Psoas muscle (tissue), 8 donors: Measurements from ENCODE around the gene KCNA5. TPM values are rescaled to one million over a fixed set of nuclear protein-coding genes. Genes with fewer than 3 reads are reported as not detected.
A peak's percentile ranks its signal among the peaks of the same experiment; 100 is the strongest.

Experiments
- ATAC-seq, 4 donors: fragments of 200-7000 bp; cut with Tn5 transposase; one replicate each; pipeline ENCODE4 v1.9.1; 2020; ENCODE audit warnings: moderate library complexity in 3 of 4, mild to moderate bottlenecking in 2 of 4
- DNase-seq, 2 donors: peaks; one replicate each; pipeline ENCODE4 v3.0.0-alpha.2; 2020
- H3K27ac ChIP-seq: fragments of 200-600 bp; one replicate; pipeline ENCODE4 v1.8.0; 2022
- H3K27me3 ChIP-seq, 3 donors: fragments of 200-600 bp in 1 of 3; one replicate each; pipeline versions ENCODE4 v1.6.1 to v1.8.0; 2013 to 2022; ENCODE audit warnings: low read length in 2 of 3, mild to moderate bottlenecking in 2 of 3, moderate library complexity in 1 of 3; ENCODE audit not compliant: insufficient read depth in 3 of 3
- H3K36me3 ChIP-seq, 2 donors: fragments of 200-600 bp in 1 of 2; one replicate each; pipeline versions ENCODE4 v1.6.1 to v1.8.0; 2013 to 2022; ENCODE audit warnings: low read depth in 1 of 2, mild to moderate bottlenecking in 1 of 2, moderate library complexity in 1 of 2; ENCODE audit not compliant: insufficient read depth in 1 of 2
- H3K4me1 ChIP-seq: fragments of 200-600 bp; one replicate; pipeline ENCODE4 v1.8.0; 2022
- H3K4me3 ChIP-seq: fragments of 200-600 bp; one replicate; pipeline ENCODE4 v1.8.0; 2022; ENCODE audit warnings: mild to moderate bottlenecking
- H3K9me3 ChIP-seq: fragments of 200-600 bp; one replicate; pipeline ENCODE4 v1.8.0; 2022
- WGBS, 3 donors: extraction: QIAGEN DNeasy Blood & Tissue Kit; methylation state at CpG; one replicate each; pipeline versions ENCODE4 v1.1.6 to v1.1.7; 2013; 5-methylcytosine and 5-hydroxymethylcytosine counted together
- intact Hi-C, 2 donors: fragments of 100-400 bp; cut with DNase I; formaldehyde crosslinking; loops; one replicate each; pipeline versions ENCODE4 v1.11.0 to v1.14.2; 2022
- polyA plus RNA-seq, 3 donors: library from polyadenylated mRNA; stranded (reverse); fragments of 200-250 nt; gene quantifications; one replicate each; pipeline ENCODE4 v1.2.3, GENCODE V29; 2013
- total RNA-seq, 4 donors: library from RNA; stranded (reverse); fragmentation: NEBNext Ultra II Directional in 2 of 4; extraction: Animal tissue kit (Norgen Biotek cat#: 25700) in 2 of 4; gene quantifications; one replicate each; pipeline versions ENCODE4 v1.2.1 to v1.2.4, GENCODE V29; 2021 to 2023
- TF ChIP-seq, protein P1 (sequence below): fragments of 200-600 bp; IDR thresholded peaks from one replicate; pipeline ENCODE4 v1.8.0; 2022; ENCODE audit warnings: antibody characterized with exemption
- donor health status: healthy with polysubstance abuse.
- donor health status: DM: no; HTN: no; CAD: no; lungs with moderate emphysema.
- donor health status: Bipolar disorder and iron deficiency.
- donor health status: healthy.
- donor health status: DM: yes; HTN: yes; CAD: no.
- donor health status: DM: no; HTN: no; CAD: no.
- donor health status: DM: no; HTN: no; CAD: no.
- donor health status: DM: yes; HTN: yes; CAD: no.

KCNA5 gene
- total and polyA plus RNA-seq, 7 donors = 0.64 to 2.0 (median 1.1) TPM

DNA sequence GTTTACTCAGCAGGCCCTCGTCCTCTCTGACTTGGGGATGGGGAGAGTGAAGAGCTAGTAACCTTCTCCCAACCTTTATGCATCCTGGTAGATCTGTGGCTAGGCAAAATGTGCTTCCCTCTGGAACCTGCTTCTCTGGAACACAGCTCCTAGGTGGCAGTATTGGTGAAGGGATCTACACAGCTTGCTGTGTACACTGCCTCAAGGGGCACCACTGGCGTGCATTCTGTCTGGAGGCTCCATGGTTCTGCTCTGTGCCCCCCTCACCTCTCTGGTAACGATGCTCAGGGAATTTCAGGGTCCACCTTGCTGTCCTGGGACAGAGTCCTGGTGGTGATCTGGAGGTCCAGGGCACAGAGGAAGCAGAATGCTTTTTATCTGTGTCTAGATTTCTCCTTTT is 43.5 kb upstream of the KCNA5 start:
- 80 to 88% (median 86%) methylated on average over 3 of the region's 3 CpGs for WGBS, 3 donors
- TF ChIP-seq, protein P1, sequence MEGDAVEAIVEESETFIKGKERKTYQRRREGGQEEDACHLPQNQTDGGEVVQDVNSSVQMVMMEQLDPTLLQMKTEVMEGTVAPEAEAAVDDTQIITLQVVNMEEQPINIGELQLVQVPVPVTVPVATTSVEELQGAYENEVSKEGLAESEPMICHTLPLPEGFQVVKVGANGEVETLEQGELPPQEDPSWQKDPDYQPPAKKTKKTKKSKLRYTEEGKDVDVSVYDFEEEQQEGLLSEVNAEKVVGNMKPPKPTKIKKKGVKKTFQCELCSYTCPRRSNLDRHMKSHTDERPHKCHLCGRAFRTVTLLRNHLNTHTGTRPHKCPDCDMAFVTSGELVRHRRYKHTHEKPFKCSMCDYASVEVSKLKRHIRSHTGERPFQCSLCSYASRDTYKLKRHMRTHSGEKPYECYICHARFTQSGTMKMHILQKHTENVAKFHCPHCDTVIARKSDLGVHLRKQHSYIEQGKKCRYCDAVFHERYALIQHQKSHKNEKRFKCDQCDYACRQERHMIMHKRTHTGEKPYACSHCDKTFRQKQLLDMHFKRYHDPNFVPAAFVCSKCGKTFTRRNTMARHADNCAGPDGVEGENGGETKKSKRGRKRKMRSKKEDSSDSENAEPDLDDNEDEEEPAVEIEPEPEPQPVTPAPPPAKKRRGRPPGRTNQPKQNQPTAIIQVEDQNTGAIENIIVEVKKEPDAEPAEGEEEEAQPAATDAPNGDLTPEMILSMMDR = no peak
- Histone ChIP-seq H3K27me3 (no peaks in the 10 kb centered on the region), H3K36me3 (no peaks in the 10 kb centered on the region), H3K9me3 (no peaks in the 10 kb centered on the region), H3K27ac (no peak overlapping the region), H3K4me3 (no peak overlapping the region), H3K4me1 (peaks cover 8% of the 10 kb centered on the region)
- intact Hi-C loops = no loop called here
- no peak for ATAC-seq
- no peak for DNase-seq

DNA sequence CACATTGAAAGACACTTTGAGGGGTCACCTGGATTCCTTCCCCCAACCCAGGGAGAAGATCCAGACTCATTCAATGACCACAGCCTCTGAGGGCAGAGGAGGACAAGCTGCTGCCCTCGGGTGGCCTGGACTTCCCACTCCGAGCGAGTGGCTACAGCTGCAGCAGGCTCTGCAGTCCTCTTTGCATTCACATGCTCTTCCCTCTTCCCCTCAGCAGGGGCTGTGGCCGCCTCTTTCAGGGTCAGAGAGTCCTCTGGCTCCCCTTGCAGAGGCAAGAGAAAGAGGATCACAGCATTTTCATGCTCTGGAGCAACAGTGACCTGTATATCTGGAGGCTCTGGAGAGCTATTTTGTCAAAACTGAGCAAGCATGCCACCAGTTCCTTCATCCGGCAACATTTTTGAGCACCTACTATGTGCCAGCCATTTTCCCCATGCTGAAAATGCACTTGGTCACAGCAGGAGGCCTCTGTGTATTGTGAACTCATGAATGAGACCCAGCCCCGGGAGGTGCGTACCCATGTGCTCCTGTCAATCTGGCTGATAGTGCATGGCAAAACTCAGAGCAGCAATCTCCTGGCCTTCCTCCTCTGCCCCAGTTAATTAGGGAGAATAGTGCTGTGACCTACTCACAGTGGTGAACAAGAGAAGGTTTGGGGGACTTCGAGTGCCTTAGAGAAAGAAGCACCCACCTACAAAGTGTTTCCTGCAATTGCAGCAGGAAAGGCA is 42.9 kb upstream of the KCNA5 start:
- intact Hi-C loops = no loop called here
- DNase-seq (no peak), ATAC-seq (no peak)
- no peaks in the 10 kb centered on the region for H3K36me3 ChIP-seq
- peaks cover 8% of the 10 kb centered on the region for H3K4me1 ChIP-seq
- no peak overlapping the region for H3K4me3 ChIP-seq
- no peaks in the 10 kb centered on the region for H3K27me3 ChIP-seq
- no peaks in the 10 kb centered on the region for H3K9me3 ChIP-seq
- 37 to 51% (median 46%) methylated on average over 8 of the region's 8 CpGs for WGBS, 3 donors
- TF ChIP-seq, protein P1 = no peak
- H3K27ac ChIP-seq = no peak overlapping the region

DNA sequence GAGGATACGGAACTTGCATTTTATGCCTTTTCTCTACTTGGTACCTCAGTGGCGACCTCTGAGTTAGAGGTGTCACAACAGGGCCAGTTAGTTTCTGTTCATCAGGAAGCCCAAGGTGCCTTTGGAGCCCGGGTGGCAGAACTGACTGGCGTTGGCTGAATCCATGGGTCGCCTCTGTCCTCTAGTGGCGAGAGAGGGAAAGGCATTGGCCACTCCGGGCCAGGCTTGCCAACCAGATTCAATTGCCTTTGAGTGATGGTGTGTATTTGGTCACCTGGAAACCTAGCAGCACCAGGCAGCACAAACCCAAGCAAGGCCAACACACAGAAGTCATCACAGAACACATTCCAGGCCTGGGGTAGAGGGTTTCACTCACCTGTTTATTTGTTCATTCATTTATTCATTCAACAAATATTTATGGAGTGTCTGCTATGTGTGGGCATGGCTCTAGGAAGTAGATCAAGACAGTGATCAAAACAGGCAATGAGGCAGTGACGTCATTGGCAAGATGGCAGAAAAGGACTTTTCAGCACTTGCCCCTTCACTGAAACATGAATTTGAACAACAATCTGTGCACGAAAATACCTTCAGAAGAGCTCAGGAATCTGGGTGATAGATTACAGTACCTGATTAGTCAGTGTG is 40.5 kb upstream of the KCNA5 start:
- Histone ChIP-seq H3K9me3 (no peaks in the 10 kb centered on the region), H3K4me1 (peaks cover 4% of the 10 kb centered on the region), H3K27ac (no peak overlapping the region), H3K36me3 (no peaks in the 10 kb centered on the region), H3K4me3 (no peak overlapping the region), H3K27me3 (no peaks in the 10 kb centered on the region)
- 25 to 34% (median 30%) methylated on average over 9 of the region's 9 CpGs for WGBS, 3 donors
- TF ChIP-seq, protein P1 = peak; percentile 93
- DNase-seq (peak; percentile 62 to 75), ATAC-seq (peak; percentile 89 to 94 (median 91))
- intact Hi-C loops = loop anchor here (1.0 to 2.0 kb wide), 2 partner anchors 146 to 147 kb away; no protein-coding TSS in a partner anchor

DNA sequence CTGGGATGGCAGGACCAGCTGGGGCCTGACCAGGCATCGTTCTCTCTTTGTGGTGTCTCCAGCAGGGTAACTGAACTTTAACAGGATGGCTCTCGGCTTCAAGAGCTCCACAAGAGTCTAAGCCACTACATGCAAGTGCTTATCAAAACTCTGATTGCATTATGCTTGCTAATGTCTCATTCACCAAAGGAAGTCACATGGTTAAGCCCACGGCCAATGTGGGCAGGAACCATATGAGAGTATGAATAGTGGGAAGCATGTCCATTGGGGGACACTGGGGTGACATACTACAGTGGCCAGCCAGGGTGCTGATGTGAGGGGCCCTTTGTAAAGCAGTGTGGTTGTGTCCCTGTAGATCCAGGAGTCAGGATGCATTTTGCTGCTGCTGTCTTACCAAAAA is 35.0 kb upstream of the KCNA5 start:
- intact Hi-C loops = no loop called here
- H3K4me3 ChIP-seq = no peak overlapping the region
- peaks cover 21% of the 10 kb centered on the region for H3K4me1 ChIP-seq
- TF ChIP-seq, protein P1 = no peak
- 76 to 78% (median 76%) methylated on average over 3 of the region's 3 CpGs for WGBS, 3 donors
- H3K9me3 ChIP-seq = no peaks in the 10 kb centered on the region
- no peaks in the 10 kb centered on the region for H3K36me3 ChIP-seq
- DNase-seq = no peak
- H3K27me3 ChIP-seq = no peaks in the 10 kb centered on the region
- H3K27ac ChIP-seq = no peak overlapping the region
- ATAC-seq = no peak
